Calu3 (cell line): ENCODE measurements around the gene MED12L. TPM values are rescaled to one million over a fixed set of nuclear protein-coding genes. Genes with fewer than 3 reads are reported as not detected.

Experiments used
- BruUV-seq: library from RNA; stranded (reverse); fragments of 400-500 nt; replicated peaks from 2 replicates; lab custom pipeline; 2021; lab: Mats Ljungman, UMichigan
- CTCF ChIA-PET: fragments of 300-600 bp; sonication (Branson Sonifier 250); formaldehyde crosslinking; loops from one replicate; lab custom pipeline; 2022; ENCODE audit warnings: antibody characterized with exemption; lab: Charles Lee
- DNase-seq: peaks from one replicate; pipeline ENCODE4 v3.0.0; 2022
- H3K27ac Mint-ChIP-seq: one replicate; pipeline ENCODE4 v1.8.0; 2022; ENCODE audit warnings: mixed read lengths; ENCODE audit not compliant: unreplicated experiment
- H3K27me3 Mint-ChIP-seq: one replicate; pipeline ENCODE4 v1.8.0; 2022; ENCODE audit warnings: mixed read lengths; ENCODE audit not compliant: unreplicated experiment
- H3K36me3 Mint-ChIP-seq: one replicate; pipeline ENCODE4 v1.8.0; 2022; ENCODE audit warnings: mild to moderate bottlenecking, moderate library complexity, mixed read lengths; ENCODE audit not compliant: insufficient read depth, unreplicated experiment
- H3K4me1 Mint-ChIP-seq: one replicate; pipeline ENCODE4 v1.8.0; 2022; ENCODE audit warnings: mild to moderate bottlenecking, low read depth, mixed read lengths; ENCODE audit not compliant: unreplicated experiment
- H3K4me3 Mint-ChIP-seq: one replicate; pipeline ENCODE4 v1.8.0; 2022; ENCODE audit warnings: mild to moderate bottlenecking, low read depth, moderate library complexity, mixed read lengths; ENCODE audit not compliant: unreplicated experiment
- H3K9me3 Mint-ChIP-seq: one replicate; pipeline ENCODE4 v1.8.0; 2022; ENCODE audit warnings: low read depth, mixed read lengths; ENCODE audit not compliant: unreplicated experiment
- CTCF ChIP-seq: fragments of 200-600 bp; IDR thresholded peaks from one replicate; pipeline ENCODE4 v1.8.0; 2022; ENCODE audit warnings: antibody characterized with exemption; ENCODE audit not compliant: unreplicated experiment
- intact Hi-C: fragments of 100-400 bp; cut with micrococcal nuclease; formaldehyde crosslinking; loops from one replicate; pipeline ENCODE4 v1.10.0; 2022; ENCODE audit not compliant: unreplicated experiment
- total RNA-seq: library from RNA; stranded (reverse); gene quantifications from 2 replicates; pipeline ENCODE4 v1.2.3, GENCODE V29; 2022

Gene MED12L
- total RNA-seq, 1 experiment from 2014 or later: 4.6 TPM

DNA sequence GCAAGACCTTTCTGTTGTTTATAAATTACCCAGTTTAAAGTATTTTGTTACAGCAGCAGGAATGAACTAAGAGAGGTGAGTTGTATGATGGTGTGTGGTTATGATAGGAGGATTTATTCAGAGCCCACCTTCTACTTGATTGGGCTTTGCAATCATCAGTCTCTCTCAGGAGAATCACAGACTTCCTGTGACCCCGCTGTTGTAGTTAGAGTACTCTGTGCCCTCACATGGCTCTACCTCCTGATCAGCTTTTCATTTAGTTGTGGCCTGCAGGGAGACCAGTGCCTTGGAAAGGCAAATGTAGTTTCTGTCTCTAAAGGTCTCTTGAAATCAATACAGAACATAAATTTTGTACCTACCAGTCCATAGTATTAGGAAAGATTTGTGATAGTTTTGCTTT lies 200.5 kb downstream of the MED12L start:
- Mint-ChIP-seq H3K36me3 (no peaks in the 10 kb centered on the region), H3K27me3 (no peaks in the 10 kb centered on the region), H3K9me3 (no peaks in the 10 kb centered on the region), H3K4me3 (no peak overlapping the region), H3K27ac (no peak overlapping the region), H3K4me1 (no peaks in the 10 kb centered on the region)
- TF ChIP-seq CTCF: no peak
- CTCF ChIA-PET: interaction anchor here (1.0 to 1.3 kb wide), 2 partner anchors 42 to 118 kb away, joined by 3 to 6 read pairs; no protein-coding TSS in a partner anchor
- no TSS peak for BruUV-seq
- no peak for DNase-seq
- intact Hi-C loops: no loop called here

DNA sequence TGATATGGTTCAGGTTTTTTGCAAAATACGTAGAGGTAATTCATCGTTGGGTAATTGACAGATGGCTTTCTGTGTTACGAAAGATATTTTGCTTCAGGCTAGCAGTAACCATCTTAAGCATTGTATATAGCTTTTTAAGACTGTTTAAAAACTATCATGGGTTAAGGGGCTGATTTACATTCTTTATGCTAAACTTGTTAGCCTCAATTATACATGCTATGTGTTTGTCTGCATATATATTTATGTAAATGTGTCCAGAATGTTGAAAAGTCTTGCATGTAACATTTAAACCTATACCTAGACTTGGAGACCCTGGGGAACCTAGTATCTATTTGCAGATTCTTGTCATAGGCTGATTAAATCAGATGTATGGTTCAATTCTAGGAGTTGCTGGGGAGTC lies 204.0 kb downstream of the MED12L start:
- TF ChIP-seq CTCF: no peak
- no TSS peak for BruUV-seq
- Mint-ChIP-seq H3K27me3 (no peaks in the 10 kb centered on the region), H3K4me1 (no peaks in the 10 kb centered on the region), H3K9me3 (no peaks in the 10 kb centered on the region), H3K36me3 (no peaks in the 10 kb centered on the region), H3K27ac (no peak overlapping the region), H3K4me3 (no peak overlapping the region)
- intact Hi-C loops: no loop called here
- DNase-seq: no peak
- CTCF ChIA-PET: interaction anchor here (1.3 kb wide), 1 partner anchor 144 kb away, joined by 3 read pairs; no protein-coding TSS in a partner anchor

DNA sequence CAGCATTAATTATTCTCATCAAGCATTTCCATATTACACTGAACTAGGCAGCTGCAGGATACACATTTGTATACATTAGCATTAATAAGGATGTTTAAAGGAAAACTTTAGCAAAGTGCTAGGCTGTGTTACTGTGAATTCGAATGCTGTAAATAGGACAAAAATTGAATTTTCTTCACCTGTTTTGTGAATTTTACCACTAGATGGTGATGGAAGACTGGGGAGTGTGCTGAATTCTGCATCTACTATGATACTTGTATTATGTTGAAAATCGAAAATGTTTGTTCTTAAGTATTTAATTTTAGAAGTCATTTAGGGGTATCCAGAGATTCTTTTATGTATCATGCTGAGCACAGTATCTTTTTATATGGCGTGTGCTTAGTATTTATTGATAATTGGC lies 205.2 kb downstream of the MED12L start:
- no peaks in the 10 kb centered on the region for H3K36me3 Mint-ChIP-seq
- peak; percentile 25 for DNase-seq
- no peak overlapping the region for H3K4me3 Mint-ChIP-seq
- CTCF ChIA-PET: no interaction called here
- no peak overlapping the region for H3K27ac Mint-ChIP-seq
- H3K4me1 Mint-ChIP-seq: no peaks in the 10 kb centered on the region
- intact Hi-C loops: loop anchor here (1.0 to 5.0 kb wide), 4 partner anchors 37 to 628 kb away; no protein-coding TSS in a partner anchor
- H3K27me3 Mint-ChIP-seq: no peaks in the 10 kb centered on the region
- H3K9me3 Mint-ChIP-seq: no peaks in the 10 kb centered on the region
- BruUV-seq: no TSS peak
- TF ChIP-seq CTCF: peak; percentile 63

- TF ChIP-seq CTCF: no peak
Observed at GRCh38 chr3:151293127-151293526, 207.7 kb downstream of the MED12L start.

More at GRCh38 chr3:151293127-151293526, 207.7 kb downstream of the MED12L start:
- intact Hi-C loops: loop anchor here (5.0 kb wide), 1 partner anchor 139 kb away; no protein-coding TSS in a partner anchor
- DNase-seq: no peak
- H3K36me3 Mint-ChIP-seq: no peaks in the 10 kb centered on the region
- H3K27me3 Mint-ChIP-seq: no peaks in the 10 kb centered on the region
- H3K27ac Mint-ChIP-seq: no peak overlapping the region
- BruUV-seq: no TSS peak
- no peaks in the 10 kb centered on the region for H3K4me1 Mint-ChIP-seq
- no peak overlapping the region for H3K4me3 Mint-ChIP-seq
- H3K9me3 Mint-ChIP-seq: no peaks in the 10 kb centered on the region
- CTCF ChIA-PET: interaction anchor here (0.5 to 1.9 kb wide), 5 partner anchors 12 to 130 kb away, joined by 3 to 10 read pairs (median 4); no protein-coding TSS in a partner anchor
